A549 treated with DMSO at 1 μM for 4 hours (cell line): ENCODE results near the gene SCAF4. TPM values are rescaled to one million over a fixed set of nuclear protein-coding genes. Genes with fewer than 3 reads are reported as not detected.

Experiments used
- total RNA-seq: library from RNA; stranded (reverse); fragments of 200-300 nt; extraction: Qiagen RNA extraction; gene quantifications from 5 replicates; pipeline ENCODE4 v1.2.3, GENCODE V29; 2022; ENCODE audit warnings: low read depth

Gene SCAF4
- 18.8 to 21.4 TPM (median 19.9 TPM) in 5 replicates for total RNA-seq

GRCh38 chr21:31731857-31732596 lies at the start of gene SCAF4:
Gene SCAF4 (minus strand): TSS chr21:31732118. CDS start chr21:31731692, 426 bp downstream.

GRCh38 chr21:31659536-31660258 lies 72.2 kb downstream of the SCAF4 start, which contains the start of gene SOD1:
Gene SOD1 (plus strand): TSS chr21:31659693. CDS start chr21:31659770, 77 bp downstream.

Other genes starting within 250 kb of the SCAF4 start
- gene SOD1, start 72.4 kb downstream of the SCAF4 start, total RNA-seq, result 372 to 449 TPM (median 394 TPM) in 5 replicates
- gene HUNK, start 140.9 kb upstream of the SCAF4 start, total RNA-seq, result 1.3 to 2.0 TPM (median 1.4 TPM) in 5 replicates